K562 (cell line): Measurements from ENCODE around the gene TCAP. TPM values are rescaled to one million over a fixed set of nuclear protein-coding genes. Genes with fewer than 3 reads are reported as not detected.
A peak's percentile ranks its signal among the peaks of the same experiment; 100 is the strongest.

Experiments
- ADNP ChIP-seq: fragments of 200-800 bp; sonication (Bioruptor generic); IDR thresholded peaks from 2 replicates; pipeline ENCODE4 v1.6.1; 2016; ENCODE audit warnings: missing genetic modification characterization, missing compliant biosample characterization
- GATA2 ChIP-seq: sonication (generic); formaldehyde crosslinking; IDR thresholded peaks from 2 replicates; pipeline ENCODE4 v1.4.0; 2020; ENCODE audit warnings: mild to moderate bottlenecking, missing genetic modification reagents
- HCFC1 ChIP-seq: IDR thresholded peaks from 2 replicates; pipeline ENCODE4 v1.6.1; 2012; ENCODE audit warnings: low read depth, low read length, improper control_type of control experiment
- HNRNPL ChIP-seq: fragments of 200-400 bp; formaldehyde crosslinking; IDR thresholded peaks from 2 replicates; pipeline ENCODE4 v1.6.1; 2017; ENCODE audit warnings: low read depth, mild to moderate bottlenecking, low read length
- HSF4 ChIP-seq: fragments of 250-450 bp; sonication (Bioruptor Pico); IDR thresholded peaks from 2 replicates; pipeline ENCODE4 v2.1.2; 2022; ENCODE audit warnings: mild to moderate bottlenecking, moderate library complexity, borderline replicate concordance
- KDM5B ChIP-seq: fragments of 200-600 bp; sonication (generic); IDR thresholded peaks from 2 replicates; pipeline ENCODE4 v1.6.1; 2012; ENCODE audit warnings: low read depth, mild to moderate bottlenecking, moderate library complexity, low read length, control low read depth, inconsistent platforms; ENCODE audit not compliant: insufficient replicate concordance
- NCOA1 ChIP-seq: fragments of 450-650 bp; IDR thresholded peaks from 2 replicates; pipeline ENCODE4 v1.6.1; 2016; ENCODE audit warnings: low read depth
- NFE2L1 ChIP-seq: fragments of 450-650 bp; IDR thresholded peaks from 2 replicates; pipeline ENCODE4 v1.6.1; 2016; ENCODE audit warnings: missing genetic modification characterization, low read depth, mild to moderate bottlenecking, missing compliant biosample characterization, moderate library complexity, borderline replicate concordance
- NFYB ChIP-seq: IDR thresholded peaks from 2 replicates; pipeline ENCODE4 v1.6.1; 2011; ENCODE audit warnings: mild to moderate bottlenecking, moderate library complexity; ENCODE audit not compliant: insufficient read length; ENCODE audit errors: extremely low read depth
- PPARD ChIP-seq: fragments of 250-450 bp; sonication (Bioruptor Pico); IDR thresholded peaks from 2 replicates; pipeline ENCODE4 v1.8.0; 2022; ENCODE audit warnings: inconsistent platforms, mild to moderate bottlenecking, moderate library complexity
- RBM25 ChIP-seq: fragments of 200-400 bp; formaldehyde crosslinking; IDR thresholded peaks from 2 replicates; pipeline ENCODE4 v1.6.1; 2018; ENCODE audit warnings: low read length, low read depth, moderate library complexity; ENCODE audit not compliant: severe bottlenecking
- RFX7 ChIP-seq: fragments of 250-450 bp; sonication (Bioruptor Pico); IDR thresholded peaks from 2 replicates; pipeline ENCODE4 v1.5.1; 2021; ENCODE audit warnings: mild to moderate bottlenecking
- RNF2 ChIP-seq: sonication (generic); IDR thresholded peaks from 2 replicates; pipeline ENCODE4 v1.6.1; 2016
- SETDB1 ChIP-seq: IDR thresholded peaks from one replicate; pipeline ENCODE4 v1.6.1; 2012; ENCODE audit warnings: low read length, control low read depth, inconsistent platforms
- TAF15 ChIP-seq: fragments of 200-400 bp; formaldehyde crosslinking; IDR thresholded peaks from 2 replicates; pipeline ENCODE4 v1.6.1; 2017; ENCODE audit warnings: mild to moderate bottlenecking, low read depth, low read length, moderate library complexity
- TAL1 ChIP-seq: fragments of 450-650 bp; IDR thresholded peaks from 2 replicates; pipeline ENCODE4 v1.6.1; 2016; ENCODE audit warnings: mild to moderate bottlenecking
- TRIM24 ChIP-seq, 2 experiments: fragments of 450-650 bp; IDR thresholded peaks; 2 replicates each; pipeline ENCODE4 v1.6.1; 2016
- ZNF175 ChIP-seq: fragments of 200-800 bp; sonication (Bioruptor generic); IDR thresholded peaks from 2 replicates; pipeline ENCODE4 v1.6.1; 2016; ENCODE audit warnings: low read depth, mild to moderate bottlenecking, missing genetic modification characterization, missing compliant biosample characterization
- ZNF184 ChIP-seq: sonication (generic); formaldehyde crosslinking; IDR thresholded peaks from 2 replicates; pipeline ENCODE4 v1.5.0; 2020; ENCODE audit warnings: missing genetic modification reagents
- ZNF57 ChIP-seq: fragments of 450-650 bp; formaldehyde crosslinking; IDR thresholded peaks from 2 replicates; pipeline ENCODE4 v1.4.0; 2020; ENCODE audit warnings: mild to moderate bottlenecking, moderate library complexity
- ZNF644 ChIP-seq: fragments of 200-800 bp; sonication (Bioruptor generic); IDR thresholded peaks from 2 replicates; pipeline ENCODE4 v1.6.1; 2016; ENCODE audit warnings: low read depth, missing genetic modification characterization, missing compliant biosample characterization
- ZNF695 ChIP-seq: fragments of 450-650 bp; formaldehyde crosslinking; IDR thresholded peaks from 2 replicates; pipeline ENCODE4 v1.4.0; 2020; ENCODE audit warnings: mild to moderate bottlenecking, moderate library complexity
- polyA plus RNA-seq, 8 experiments: library from polyadenylated mRNA; depleted of rRNA in 4 of 8; stranded (reverse) in 5 of 8; unstranded in 3 of 8; fragments of >200 nt; fragmentation: Nextera tagmentation in 2 of 8; fragmentation: Illumina TruSeq in 1 of 8; extraction: Ambion mirVana in 2 of 8; extraction: Trizol in 1 of 8; gene quantifications; 2 replicates each; pipeline versions ENCODE4 v1.2.1 to v1.2.3, GENCODE V29; 2011 to 2014; ENCODE audit warnings: inconsistent platforms in 1 of 8, missing spikeins in 1 of 8
- total RNA-seq, 7 experiments: library from RNA; depleted of rRNA in 6 of 7; stranded (reverse); fragments of >200 nt in 6 of 7; fragmentation: Illumina TruSeq in 2 of 7; extraction: Trizol in 2 of 7; gene quantifications; 2 replicates each; pipeline versions ENCODE4 v1.2.1 to v1.2.3, GENCODE V29; 2011 to 2021; ENCODE audit warnings: low replicate concordance in 1 of 7
- TF ChIP-seq, protein P1 (sequence below): fragments of 450-650 bp; IDR thresholded peaks from 2 replicates; pipeline ENCODE4 v1.6.1; 2016; ENCODE audit warnings: low read depth, mild to moderate bottlenecking, moderate library complexity
- TF ChIP-seq, protein P2 (sequence below): fragments of 450-650 bp; IDR thresholded peaks from 2 replicates; pipeline ENCODE4 v1.6.1; 2016; ENCODE audit warnings: antibody characterized with exemption
- TF ChIP-seq, protein P3 (sequence below): fragments of 450-650 bp; IDR thresholded peaks from 2 replicates; pipeline ENCODE4 v1.6.1; 2017; ENCODE audit warnings: mild to moderate bottlenecking, moderate library complexity
- TF ChIP-seq, protein P4 (sequence below): IDR thresholded peaks from 2 replicates; pipeline ENCODE4 v1.6.1; 2011; ENCODE audit warnings: borderline replicate concordance, low read depth, mild to moderate bottlenecking, moderate library complexity, low read length; ENCODE audit not compliant: insufficient read depth, poor library complexity, severe bottlenecking

The TCAP gene
- total and polyA plus RNA-seq, 9 of the 15 experiments (the other 6 are each of a cell fraction or from before 2014, with no cell fraction given): 0.33 to 1.4 (median 0.82) TPM; not detected in 2

DNA sequence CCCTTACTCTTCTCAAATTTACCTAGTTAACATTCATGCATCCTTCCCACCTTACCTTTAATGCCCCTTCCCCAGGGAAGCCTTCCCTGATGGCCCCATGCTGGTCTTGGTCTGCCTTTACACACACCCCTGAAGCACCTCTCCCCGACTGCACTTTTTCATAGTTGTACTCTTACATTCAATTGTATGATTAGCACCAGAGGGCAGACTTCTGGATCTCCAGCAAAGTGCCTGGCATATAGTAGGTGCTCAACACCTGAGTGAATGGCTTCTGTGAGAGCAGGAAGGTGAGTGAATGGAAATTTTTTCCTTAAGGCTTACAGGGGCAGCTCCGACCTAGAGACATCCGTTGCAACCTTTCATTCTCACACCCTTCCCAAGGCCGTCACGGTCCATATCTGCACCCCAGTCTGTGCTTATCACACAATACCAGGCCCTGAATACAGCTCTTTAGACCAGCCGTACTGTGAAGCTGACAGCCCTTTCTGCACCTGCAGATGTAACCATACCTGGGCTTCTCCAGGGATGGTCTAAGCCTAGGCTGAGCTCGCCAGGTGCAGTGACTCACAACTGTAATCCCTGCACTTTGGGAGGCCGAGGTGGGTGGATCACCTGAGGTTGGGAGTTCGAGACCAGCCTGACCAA lies 18.3 kb downstream of the TCAP start (continued):
- TF ChIP-seq, protein P1, sequence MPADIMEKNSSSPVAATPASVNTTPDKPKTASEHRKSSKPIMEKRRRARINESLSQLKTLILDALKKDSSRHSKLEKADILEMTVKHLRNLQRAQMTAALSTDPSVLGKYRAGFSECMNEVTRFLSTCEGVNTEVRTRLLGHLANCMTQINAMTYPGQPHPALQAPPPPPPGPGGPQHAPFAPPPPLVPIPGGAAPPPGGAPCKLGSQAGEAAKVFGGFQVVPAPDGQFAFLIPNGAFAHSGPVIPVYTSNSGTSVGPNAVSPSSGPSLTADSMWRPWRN: no peak
- TF ChIP-seq HSF4 (CRISPR knock-in tag) (no peak), ZNF695 (CRISPR knock-in tag) (no peak), RFX7 (CRISPR knock-in tag) (no peak), GATA2 (peak; percentile 62), HCFC1 (no peak), TAL1 (peak; percentile 88), SETDB1 (no peak), PPARD (CRISPR knock-in tag) (no peak), ZNF175 (no peak), RBM25 (no peak), NFYB (no peak), ZNF184 (CRISPR knock-in tag) (no peak), ZNF644 (no peak), HNRNPL (no peak), ZNF57 (no peak), NCOA1 (no peak; the same call in 1 of the 2 replicates), TRIM24 (IDR thresholded peaks at IDR 0.05) (peak; percentile 63 to 70; a peak in 3 of 4 replicates), ADNP (tag) (no peak), KDM5B (no peak), TAF15 (no peak), RNF2 (no peak), NFE2L1 (tag) (no peak)
- TF ChIP-seq, protein P2, sequence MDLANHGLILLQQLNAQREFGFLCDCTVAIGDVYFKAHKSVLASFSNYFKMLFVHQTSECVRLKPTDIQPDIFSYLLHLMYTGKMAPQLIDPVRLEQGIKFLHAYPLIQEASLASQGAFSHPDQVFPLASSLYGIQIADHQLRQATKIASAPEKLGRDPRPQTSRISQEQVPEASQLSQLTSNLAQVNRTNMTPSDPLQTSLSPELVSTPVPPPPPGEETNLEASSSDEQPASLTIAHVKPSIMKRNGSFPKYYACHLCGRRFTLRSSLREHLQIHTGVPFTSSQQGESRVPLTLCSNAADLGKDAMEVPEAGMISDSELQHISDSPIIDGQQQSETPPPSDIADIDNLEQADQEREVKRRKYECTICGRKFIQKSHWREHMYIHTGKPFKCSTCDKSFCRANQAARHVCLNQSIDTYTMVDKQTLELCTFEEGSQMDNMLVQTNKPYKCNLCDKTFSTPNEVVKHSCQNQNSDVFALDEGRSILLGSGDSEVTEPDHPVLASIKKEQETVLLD: no peak
- TF ChIP-seq, protein P3, sequence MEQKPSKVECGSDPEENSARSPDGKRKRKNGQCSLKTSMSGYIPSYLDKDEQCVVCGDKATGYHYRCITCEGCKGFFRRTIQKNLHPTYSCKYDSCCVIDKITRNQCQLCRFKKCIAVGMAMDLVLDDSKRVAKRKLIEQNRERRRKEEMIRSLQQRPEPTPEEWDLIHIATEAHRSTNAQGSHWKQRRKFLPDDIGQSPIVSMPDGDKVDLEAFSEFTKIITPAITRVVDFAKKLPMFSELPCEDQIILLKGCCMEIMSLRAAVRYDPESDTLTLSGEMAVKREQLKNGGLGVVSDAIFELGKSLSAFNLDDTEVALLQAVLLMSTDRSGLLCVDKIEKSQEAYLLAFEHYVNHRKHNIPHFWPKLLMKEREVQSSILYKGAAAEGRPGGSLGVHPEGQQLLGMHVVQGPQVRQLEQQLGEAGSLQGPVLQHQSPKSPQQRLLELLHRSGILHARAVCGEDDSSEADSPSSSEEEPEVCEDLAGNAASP: no peak
- TF ChIP-seq, protein P4, sequence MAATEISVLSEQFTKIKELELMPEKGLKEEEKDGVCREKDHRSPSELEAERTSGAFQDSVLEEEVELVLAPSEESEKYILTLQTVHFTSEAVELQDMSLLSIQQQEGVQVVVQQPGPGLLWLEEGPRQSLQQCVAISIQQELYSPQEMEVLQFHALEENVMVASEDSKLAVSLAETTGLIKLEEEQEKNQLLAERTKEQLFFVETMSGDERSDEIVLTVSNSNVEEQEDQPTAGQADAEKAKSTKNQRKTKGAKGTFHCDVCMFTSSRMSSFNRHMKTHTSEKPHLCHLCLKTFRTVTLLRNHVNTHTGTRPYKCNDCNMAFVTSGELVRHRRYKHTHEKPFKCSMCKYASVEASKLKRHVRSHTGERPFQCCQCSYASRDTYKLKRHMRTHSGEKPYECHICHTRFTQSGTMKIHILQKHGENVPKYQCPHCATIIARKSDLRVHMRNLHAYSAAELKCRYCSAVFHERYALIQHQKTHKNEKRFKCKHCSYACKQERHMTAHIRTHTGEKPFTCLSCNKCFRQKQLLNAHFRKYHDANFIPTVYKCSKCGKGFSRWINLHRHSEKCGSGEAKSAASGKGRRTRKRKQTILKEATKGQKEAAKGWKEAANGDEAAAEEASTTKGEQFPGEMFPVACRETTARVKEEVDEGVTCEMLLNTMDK: no peak
